GM21367 (cell line): ENCODE measurements around the gene GAN.
A peak's percentile ranks its signal among the peaks of the same experiment; 100 is the strongest.
"Not testable (repeated sequence)": the region's sequence is repeated elsewhere in the genome, so short reads cannot be mapped to it uniquely, and the experiment has no call there.

Experiments
- ATAC-seq: cut with Tn5 transposase; IDR thresholded peaks from one replicate; pipeline ENCODE4 v1.9.1; 2021; ENCODE audit not compliant: unreplicated experiment

GAN gene

DNA sequence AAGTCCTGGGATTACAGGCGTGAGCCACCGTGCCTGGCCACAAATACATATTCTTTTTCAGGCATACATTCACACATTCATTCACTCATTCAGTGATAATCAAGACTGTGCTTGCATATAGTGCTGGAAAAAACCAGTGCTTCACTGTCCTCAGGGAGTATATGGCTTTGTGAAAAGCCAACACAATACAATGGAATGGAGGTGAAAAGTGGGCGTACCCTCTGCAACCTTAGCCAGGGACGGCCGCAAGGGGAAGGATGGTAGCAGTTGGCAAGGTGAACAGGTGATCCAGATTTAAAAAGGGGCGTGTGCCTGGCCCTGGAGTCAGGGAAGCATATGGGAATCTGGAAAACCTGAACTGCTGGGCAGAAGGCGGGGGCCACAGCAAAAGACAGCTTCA is 18.1 kb upstream of the GAN start:
- ATAC-seq: no peak

DNA sequence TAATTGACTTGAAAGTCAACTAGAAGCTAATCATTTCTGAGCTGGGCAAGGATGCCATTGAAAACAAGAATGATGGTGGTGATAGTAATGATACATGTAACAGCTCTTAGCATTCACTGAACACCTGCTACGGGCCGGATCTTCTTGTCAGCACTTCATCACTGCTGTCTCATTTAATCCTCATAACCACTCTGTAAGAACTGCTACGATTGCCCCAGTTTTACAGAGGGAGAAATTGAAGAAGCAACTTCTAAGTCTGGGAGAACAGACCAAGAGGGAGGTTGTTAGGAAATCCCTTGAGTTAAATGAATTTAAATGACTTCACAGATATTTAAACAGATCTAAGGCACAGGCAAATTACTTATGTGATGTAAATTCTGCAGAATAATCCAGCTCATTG is 7.0 kb upstream of the GAN start:
- no peak for ATAC-seq

DNA sequence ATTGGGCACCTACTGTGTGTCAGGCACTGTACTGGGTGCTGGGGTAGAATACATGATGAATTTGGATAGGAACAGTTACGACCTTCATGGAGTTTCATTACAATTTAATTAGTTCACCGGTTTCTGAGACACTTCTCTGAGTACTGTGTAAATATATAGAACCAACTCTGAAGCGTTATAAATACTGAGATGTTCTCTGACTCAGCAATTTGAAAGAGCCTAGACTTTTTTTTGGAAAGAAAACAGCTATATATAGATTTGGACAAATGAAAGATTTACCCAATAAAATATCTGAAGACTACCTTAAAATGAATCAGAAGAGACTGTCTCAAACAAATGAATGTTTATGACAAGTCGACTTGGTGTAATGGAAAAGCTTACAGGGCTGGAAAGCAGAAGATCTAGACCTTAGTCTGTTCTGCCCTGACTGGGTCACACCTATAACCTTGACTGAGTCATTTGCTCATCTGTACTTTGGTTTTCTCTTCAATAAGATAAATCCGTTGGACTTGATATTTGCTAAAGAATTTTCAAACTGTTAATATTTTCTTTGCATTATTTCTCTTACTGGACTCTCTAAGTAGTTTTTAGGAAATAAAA is 4.6 kb upstream of the GAN start:
- no peak for ATAC-seq

DNA sequence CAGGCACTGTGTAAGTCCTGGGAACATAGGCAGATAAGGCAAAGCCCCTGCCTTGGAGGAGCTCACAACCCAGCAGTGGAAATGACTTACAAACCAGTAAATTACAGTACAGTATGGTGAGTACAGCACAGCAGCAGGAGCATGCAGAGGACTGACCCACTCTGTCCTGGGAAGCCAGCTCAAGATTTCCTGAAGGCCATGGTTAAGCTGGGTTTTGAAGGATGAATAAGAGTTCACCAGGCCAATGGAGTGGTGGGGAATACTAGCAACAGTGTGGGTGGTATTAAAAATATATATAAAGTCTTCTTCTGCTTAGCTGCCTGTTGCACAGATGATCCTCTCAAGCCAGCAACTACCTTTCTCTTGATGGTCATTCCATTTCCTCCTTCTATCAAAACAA is 3.0 kb upstream of the GAN start:
- ATAC-seq: no peak

DNA sequence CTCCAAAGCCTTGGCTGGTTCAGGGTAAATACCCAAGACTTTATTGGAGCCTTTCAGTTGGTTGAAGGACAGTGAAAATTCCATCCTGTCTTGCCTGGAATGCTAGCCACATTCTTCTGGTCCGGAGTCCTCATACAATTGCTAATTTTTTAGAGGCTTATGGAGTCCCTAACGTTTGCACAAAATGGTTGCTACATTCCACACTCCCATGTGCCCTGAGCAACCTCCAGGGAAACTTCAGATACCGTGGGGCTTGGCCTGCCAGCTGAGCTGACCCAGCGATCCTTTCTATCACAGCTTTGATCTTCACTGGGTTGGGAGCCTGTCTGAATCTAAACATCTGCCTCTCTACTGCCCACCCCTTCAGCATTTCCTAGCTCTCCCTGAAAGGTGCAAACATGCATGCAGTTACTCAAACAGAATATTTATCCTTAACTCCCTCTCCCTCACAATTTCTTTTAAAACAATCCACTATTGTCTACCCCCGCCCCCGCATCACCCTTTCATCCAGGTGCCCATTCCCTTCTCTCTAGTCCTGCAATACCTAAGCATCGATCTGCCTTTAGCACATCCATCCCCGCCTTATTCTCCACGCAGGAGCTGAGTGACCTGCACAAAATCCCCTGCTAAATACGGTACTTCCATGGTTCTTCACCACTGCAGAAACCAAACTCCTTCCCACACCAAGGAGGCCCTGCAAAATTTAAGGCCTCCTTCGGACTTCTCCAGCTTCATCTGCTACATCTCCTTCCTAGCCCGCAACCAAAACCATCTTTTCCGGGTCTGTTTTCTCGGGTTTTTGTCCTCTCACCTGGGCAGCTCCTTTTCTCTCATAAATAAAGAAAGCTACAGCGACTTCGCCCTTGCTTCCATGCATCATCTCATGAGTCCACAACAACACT is 810 bp upstream of the GAN start:
- no peak for ATAC-seq

DNA sequence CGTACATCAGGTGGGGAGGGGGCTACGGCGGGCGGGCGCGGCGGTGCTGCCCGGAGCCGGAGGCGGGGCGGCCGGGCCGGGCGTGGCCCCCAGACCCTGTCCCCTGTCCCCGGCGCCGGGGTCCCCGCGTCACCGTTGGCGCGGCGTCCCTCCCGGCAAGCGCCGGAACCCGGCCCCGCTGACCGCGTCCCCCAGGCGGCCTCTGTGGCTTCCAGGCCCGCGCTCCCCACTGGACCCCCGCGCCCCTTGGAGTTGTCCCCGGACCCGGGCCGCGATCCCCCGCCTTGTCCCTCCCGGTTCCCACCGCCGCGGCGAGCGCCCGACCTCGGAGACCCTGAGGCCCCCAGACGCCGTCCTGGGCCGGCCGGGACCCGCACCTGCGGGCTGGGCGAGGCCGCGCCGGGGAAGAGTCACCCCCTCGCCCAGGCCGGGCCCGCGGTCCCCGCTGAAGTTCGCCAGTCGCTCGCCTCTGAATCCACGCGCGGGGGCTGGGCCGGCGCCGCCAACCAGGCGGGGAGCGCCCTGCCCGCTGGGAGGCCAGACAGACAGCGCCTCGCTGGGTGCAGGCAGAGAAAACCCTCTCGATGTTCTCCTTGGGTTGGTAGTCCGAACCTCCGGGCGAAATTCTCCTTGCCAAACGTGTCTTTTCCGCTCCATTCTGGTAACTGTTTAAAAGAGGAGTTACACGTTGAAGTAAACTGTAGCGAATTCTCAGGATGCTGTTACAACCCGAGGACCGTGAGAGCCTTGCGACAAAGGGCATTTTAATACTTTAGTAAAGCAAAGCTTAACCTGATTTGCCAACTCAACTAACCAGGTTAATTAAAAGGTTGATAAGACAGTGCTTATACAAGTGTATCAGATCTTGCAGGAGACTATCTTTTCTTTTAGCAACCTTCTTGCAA is 761 bp downstream of the GAN start:
- peak; percentile 20 for ATAC-seq

DNA sequence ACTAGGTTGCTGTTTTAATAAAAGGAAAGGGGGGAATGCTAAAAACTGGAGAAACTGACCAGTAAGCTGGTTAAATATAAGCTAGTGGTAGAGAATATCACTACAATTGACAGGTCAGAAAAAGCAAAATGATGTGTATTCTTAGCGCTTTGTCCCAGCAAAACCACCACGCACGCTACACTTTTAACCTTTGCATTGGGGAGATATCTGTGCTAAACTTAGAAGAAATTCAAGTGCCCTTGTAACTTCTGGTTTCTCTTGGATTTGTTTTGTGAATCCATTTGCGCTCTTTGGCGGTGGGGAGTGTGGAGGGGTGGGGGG is 1.4 kb downstream of the GAN start:
- no peak for ATAC-seq

DNA sequence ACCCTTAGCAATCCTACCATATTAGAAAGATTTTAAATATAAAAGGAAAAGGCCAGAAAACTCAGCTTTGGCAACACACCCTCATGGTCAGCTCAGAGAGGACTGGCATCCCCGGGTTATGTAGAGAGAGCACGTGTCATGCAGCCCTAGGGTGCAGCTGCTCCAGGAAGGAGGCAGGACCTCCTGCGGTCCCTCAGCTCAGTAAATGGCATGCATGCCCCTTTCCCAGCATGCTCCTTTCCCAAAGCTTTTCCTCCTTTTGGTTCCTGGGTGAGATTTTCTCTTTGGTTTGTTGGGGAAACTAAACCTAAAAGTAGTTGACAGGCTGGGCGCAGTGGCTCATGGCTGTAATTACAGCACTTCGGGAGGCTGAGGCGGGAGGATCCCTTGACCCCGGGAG is 3.9 kb downstream of the GAN start:
- ATAC-seq: no peak

DNA sequence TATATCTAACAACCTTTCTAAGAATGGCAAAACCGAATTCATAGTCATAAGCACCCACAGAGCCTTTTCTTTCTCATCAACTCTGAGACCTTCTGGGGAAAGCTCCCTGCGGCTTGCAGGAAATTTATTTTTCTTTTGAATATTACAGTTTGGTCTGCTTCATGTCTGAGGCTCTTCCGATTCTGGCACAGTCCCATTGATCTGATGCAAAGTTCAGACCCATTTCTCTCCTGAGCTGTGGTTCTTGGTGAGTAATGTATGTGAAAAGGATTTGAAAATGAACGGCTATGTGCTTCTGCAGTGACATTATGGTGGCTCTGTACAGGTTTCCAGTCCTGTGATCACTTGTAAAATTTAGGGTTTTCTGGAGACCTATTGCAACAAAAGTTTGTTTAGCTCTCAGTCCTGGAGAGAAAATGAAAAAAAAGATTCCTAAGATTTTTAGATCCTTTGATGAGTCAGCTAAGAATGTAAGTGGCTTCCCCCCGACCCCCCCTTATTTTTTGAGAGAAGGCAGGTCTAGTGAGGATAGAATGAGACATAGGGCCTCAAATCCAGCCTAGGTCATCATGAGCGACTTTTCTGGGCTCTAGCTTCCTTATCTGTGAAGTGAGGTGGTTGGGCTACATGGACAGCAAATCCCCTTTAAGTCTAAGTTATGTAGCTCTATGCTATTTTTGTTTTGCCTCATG is 4.6 kb downstream of the GAN start:
- ATAC-seq: no peak

DNA sequence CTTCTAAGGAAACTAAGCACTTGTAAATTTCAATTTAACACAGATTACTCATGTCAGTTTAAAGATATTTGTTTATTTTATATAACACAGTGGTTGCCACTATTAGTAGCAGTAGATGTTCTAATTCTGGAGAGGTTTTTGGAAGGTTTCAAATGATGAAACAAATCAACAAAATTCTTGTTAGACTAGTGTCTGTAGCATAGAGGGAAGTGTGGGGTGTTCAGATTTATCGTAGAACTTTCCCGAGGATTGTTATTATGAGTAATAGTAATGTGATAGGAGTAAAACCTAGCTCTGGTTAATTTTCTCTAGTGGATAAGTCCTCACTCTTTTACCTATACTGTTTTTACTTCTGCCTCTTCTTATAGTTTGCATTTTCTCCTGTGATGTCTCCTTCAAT is 6.3 kb downstream of the GAN start:
- no peak for ATAC-seq

DNA sequence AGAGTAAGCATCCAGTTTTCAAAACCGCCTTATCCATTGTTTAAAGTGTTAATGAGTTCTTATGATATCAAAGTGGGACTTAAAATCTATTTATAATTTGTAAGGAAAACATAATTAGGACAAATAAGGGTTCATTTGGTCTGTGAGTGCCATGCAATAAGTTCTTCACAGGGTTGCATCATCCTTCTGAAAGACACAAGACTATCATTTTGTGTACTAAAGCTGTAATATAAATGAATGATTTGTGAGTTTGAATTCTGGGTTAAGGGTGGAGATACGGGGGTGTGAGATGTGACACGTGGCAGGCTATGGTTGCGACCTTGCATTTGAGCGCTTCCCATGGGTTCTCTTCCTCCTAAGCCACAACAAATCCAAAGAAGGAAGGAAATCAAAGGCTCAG is 6.8 kb downstream of the GAN start:
- ATAC-seq: no peak

DNA sequence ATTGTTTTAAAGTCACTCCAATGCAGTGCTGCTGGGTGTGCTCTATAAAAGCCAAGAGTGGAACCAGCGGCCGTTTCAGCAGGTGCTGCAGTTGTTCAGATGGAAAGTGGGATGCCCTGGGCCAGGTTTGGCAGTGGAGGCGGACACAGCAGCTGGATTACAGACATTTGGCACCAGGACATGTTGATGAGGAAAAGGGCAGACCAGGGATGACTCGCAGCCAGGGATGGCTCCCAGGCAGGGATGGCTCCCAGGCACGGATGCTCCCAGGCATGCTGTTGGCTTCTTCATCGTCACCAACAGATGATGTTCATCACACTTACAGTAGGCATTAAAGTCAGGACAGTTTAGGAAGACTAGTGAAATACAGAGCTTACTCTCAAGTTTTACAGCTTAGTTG is 10.0 kb downstream of the GAN start:
- ATAC-seq: no peak

DNA sequence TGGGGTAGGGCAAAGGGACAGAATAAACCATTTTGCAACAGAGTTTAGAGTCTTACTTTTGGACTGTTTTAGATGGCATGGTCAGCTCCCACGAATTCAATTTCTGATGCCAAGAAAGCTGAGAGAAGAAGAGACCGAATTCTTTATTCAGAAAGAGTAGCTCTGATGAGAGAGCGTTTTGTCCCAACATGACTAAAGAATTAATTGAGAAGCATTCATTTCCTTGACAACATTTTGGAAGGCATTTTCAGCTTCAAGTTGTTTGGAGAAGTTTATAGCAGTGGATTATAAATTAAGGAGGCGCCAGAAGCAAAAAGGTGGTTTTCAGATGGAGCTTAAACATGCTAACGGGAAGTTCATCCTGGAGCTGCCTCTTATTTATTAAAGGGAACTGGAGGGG is 12.2 kb downstream of the GAN start:
- ATAC-seq: no peak

DNA sequence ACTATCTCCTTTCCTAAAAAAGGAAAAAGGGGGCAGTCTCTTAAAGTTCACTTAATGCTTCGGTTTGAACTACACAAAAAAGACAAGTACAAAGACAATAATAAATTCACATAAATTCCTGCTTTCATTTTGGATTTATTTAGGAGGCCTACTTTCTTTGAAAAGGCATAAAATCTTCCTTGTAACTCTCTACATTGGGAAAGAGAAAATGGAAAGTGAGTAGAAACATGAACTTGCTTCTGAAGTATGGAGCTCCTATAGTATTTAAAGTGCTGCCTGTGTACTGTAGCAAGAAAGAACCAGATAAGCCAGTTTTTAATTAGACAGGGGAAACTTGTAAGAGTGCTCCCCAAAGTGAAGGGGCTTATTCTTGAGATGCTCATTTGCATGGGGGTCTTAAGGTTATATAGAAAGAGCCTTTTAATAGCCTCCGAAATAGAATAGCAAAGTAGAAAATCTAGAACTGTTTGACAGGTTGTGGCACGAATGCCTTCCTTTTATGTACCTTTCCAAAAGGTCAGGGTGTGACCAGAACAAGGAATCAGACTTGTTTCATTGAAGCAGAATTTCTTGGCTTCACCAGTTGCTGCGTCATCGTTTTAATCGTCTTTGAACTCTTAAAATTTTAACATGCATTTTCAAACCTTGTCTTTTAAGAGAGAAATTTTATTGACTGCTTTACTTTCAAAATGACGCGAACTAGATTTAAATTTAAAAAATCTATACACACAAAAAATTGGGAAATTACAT is 12.9 kb downstream of the GAN start:
- no peak for ATAC-seq

DNA sequence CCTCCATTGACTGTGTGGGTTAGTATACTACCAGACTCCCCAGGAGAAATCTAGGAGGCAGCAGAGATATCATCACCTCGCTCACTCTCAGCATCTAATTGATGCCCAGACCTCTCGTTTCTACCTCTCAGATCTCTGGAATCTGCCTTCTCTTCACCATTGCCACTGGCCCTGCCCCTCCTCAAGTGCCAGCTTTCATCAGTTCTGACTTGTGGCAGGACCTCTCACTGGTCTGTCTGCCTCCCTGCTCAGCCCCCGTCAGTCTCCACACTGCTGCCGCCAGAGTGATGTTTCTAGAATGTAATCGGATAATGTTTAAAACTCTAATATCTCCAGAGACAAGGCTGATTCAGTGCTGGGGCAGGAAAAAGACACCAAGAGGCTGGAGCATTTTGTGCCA is 15.2 kb downstream of the GAN start:
- no peak for ATAC-seq

DNA sequence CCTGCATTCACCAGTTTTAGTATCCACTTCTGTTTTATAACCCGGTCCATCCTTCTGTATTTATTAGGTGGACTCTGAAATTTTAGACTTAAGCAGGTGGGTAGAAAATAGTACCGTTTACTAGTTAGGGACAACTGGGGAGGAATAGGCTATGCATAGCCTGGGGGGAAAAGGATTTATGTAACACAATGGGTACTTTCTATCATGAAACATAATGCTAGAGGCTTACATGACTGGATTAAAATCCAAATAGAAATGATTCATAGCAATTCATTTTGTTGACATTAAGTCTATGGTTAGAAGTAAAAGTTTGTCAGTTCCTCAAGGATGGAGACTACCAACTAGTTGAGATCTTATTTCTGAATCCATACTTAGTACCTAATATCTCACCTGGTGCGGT is 18.6 kb downstream of the GAN start:
- no peak for ATAC-seq

DNA sequence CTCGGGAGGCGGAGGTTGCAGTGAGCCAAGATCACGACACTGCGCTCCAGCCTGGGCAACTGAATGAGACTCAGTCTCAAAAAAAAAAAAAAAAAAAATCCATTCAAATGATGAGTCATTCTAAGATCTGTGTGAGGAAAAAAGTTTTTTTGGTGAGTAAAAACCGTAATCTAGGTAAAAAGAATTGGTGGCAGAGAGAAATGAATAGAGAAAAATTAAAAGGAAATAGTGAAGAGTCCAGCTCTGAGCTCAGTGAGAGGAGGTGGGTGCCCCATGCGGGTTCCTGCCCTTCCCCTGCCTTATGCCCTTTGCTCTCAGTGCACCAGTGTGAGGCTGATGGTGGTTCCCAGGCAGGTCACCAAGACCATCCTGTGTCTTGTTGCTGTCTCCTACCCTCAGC is 20.9 kb downstream of the GAN start:
- no peak for ATAC-seq

DNA sequence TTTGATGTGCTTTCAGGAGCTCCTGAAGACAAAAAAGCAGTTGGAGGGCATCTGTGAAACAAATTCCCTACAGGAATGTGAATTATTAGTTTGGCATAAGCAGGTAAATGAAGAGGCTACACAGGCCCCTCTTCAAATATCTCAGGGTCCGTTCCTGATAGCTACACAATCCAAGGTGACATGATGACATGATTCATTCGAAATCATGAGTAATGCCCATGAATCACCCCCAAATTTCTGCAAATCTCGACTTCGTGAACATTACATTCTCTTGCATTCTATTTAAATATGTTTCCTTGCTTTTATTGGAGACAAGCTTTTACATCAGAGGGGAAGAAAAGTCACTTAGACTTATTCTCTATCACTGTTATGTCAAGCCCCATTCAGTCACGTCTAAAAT is 22.3 kb downstream of the GAN start:
- ATAC-seq: no peak

DNA sequence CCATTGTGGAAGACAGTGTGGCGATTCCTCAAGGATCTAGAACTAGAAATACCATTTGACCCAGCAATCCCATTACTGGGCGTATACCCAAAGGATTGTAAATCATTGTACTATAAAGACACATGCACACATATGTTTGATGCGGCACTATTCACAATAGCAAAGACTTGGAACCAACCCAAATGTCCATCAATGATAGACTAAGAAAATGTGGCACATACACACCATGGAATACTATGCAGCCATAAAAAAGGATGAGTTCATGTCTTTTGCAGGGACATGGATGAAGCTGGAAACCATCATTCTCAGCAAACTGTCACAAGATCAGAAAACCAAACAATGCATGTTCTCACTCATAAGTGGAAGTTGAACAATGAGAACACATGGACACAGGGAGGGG is 30.4 kb downstream of the GAN start:
- ATAC-seq: not testable (repeated sequence)

DNA sequence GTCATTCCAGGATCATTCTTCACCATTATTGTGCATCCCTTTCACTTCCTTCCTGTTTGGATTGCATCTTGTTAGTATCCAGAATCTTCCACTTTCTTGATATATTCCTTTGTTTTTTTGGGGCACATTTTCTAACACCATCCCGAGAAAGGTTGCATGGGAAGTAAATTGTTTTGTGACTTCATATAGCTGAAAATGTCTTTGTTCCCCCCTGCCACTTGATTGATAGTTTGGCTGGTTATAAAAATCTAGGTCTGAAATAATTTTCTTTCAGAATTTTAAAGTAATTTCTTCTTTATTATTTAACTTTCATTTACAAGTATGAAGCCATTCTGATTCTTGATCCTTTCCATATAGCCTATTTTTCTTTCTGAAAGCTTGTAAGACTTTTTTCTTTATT is 32.7 kb downstream of the GAN start:
- no peak for ATAC-seq
